EH (cell line): ENCODE measurements around the gene CDC42EP3.
A peak's percentile ranks its signal among the peaks of the same experiment; 100 is the strongest.

Experiments used
- DNase-seq: peaks from one replicate; pipeline ENCODE4 v3.0.0-alpha.2; 2015; ENCODE audit warnings: low read depth

Gene CDC42EP3

DNA sequence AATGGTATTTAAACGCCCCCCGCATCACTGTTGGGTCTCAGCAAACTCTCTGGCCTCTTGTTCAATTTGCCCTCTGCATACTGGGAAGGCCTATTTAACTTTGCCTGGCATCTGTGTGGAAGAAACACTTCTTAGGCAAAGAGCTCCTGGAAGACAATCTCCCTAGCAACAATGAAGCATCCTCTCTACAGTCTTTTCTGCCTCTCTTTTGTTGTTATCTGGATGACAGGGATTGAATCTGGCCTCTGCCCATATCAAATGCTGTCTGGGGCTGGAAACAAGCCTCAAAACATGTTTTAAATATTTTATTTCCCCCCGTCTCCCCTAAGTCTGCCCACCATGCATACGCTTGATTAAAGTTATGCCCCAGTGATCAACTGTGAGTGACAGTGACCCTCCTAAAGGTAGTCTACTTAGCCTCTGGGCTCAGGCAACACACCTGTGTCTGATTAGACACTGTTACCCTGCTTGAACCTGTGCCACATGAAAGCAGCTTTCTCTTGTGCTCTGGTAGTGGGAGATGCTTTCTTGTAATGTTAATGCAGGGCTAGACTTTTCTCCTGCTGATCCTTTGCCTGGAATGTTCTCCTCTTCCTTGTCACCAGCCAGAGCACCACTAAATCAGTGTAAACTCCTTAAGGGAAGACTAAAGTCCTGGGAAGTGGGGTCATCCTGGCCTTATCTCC lies 34.9 kb downstream of the CDC42EP3 start:
- no peak for DNase-seq

GRCh38 chr2:37635504-37636380 lies 35.7 kb downstream of the CDC42EP3 start:
- DNase-seq = peak; percentile 85

DNA sequence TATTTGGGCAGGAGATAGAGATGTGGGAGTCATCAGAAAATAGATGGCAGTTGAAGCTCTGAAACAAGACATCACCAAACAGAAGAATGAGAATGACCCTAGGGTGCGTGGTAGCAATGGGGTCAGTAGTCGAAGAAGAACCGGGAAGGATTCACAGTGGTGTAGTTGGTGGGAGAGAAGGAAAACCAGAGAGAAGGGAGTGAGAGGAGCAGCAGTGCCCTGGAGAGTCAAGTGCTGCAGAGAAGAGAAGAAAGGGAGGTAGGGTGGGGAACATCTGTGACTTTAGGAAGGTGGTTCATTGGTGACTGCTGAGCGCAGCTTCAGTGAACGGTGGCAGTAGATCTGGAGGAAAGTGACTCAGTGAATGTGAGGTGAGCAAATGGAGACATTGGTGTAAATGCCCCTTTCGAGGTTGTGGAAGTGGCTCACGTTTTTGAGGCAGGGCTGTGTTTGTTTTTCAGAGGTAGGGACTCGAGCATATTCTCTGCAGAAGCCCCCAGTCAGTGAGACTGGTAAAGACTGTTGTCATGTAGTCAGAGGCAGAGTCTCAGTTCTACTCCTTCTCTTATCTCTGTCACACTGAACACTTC lies 36.4 kb downstream of the CDC42EP3 start:
- no peak for DNase-seq

- DNase-seq = no peak
These were observed 37.6 kb downstream of the CDC42EP3 start for GRCh38 chr2:37633845-37634244.

GRCh38 chr2:37633234-37633633 lies 38.2 kb downstream of the CDC42EP3 start:
- no peak for DNase-seq

DNA sequence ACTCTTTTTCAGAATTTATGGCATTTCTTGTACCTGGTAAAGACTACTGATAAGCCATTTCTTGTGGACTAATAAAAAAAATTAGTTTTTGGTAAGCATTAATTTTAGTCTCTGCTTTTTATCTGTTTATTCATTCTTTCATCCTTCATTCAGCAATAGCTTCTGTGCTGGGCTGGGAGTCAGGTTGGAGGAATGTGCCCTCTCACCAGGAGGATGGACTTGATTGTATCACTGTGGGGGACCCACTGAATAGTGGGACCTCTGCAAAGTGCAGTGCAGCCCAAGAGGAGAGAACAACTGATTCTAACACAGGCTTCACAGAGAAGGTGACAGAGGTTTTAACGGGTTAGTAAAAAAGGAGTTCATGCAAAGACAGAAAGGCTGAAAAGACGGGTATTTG lies 39.1 kb downstream of the CDC42EP3 start:
- DNase-seq = peak; percentile 49

DNA sequence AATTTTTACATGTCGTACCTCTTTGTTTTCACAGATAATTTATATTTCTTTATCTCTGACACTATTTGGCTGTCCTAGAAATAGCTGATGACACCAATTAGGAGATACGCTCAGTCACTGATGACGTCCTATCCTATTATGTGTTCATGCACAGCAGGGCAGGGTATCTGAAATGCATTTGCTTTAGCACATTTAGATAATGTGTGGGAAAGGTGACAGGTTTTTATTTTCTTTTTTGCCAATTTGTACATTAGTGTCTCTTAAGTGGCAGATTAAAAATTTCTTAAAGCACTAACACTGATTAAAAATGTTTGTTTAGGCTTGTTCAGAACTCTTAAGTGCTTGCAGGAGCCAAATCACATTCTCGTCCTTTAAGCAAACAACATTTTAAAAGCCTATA lies 39.7 kb downstream of the CDC42EP3 start:
- no peak for DNase-seq

GRCh38 chr2:37631292-37631691 lies 40.1 kb downstream of the CDC42EP3 start:
- no peak for DNase-seq

DNA sequence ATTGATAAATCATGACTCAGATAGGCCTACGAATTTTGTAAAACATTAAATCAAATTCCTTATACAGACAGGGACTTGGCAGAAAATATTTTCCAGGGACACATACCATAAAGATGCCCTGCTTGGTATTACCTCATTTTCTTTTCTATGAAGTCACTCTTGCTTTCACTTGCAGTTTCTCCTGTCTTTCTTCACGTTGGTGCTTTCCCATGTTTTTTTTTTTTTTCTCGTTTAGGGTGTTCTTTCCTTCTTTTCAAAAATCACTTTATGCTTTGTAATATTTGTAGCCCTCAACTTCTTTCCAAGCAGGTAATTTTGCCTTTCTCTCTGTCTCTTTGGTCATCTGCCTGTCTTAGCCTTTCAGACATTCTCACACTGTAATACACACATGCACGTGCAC lies 40.7 kb downstream of the CDC42EP3 start:
- no peak for DNase-seq

DNA sequence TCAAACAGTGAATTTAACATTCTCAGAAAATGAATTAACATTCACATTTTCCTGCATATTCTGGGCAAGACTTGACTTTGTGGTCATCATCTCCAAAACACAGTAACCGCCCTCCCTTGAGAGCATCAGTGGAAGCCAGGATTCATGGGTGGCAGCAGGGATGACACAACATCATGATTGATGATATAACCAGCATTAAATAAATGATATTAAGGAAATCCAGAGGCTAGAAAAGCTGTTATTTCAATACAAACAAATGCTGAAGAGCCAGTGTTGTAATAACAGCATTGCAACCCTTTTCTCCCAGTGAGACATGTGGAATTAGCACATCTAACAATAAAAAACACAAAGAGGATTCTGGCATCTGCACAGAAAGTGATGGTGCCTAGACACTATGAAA lies 41.1 kb downstream of the CDC42EP3 start:
- DNase-seq = peak; percentile 36

DNA sequence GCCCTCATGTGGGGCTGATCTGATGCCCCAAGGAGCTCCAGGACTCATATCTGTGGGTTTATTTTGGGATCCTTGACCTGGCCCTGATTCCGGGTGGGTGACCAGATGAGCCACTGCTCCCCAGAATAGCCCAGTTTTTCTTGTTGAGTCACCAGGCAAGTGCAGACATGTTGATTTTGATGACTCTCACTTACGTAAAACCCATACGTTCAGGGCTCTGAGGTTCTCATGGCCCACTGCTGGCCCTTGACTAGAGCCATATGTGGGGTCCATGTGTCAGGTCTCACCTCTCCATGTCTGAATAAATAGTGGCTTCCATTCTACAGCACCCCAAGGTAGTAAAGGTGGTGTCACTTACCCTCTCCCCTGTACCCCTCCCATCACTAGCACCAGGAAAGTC lies 41.9 kb downstream of the CDC42EP3 start:
- DNase-seq = peak; percentile 75

DNA sequence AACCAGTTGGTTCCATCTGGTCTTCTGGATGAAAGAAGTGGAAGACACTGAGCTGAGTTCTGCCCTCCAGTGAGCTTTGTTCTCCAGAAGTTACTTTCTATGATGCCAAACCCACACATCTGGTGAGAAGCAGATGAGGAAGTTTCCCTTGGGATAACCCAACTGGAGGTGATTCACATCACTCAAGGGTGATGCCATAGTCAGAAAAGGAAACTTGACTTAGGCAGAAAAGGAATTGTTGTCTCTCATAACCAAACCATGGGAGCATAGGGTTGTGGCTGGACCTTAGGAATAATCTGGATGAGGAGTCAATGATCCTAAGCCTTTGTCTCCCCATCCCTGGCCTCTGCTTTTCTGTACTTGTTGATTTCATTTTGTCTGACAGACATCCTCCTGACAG lies 43.7 kb downstream of the CDC42EP3 start:
- DNase-seq = peak; percentile 58

DNA sequence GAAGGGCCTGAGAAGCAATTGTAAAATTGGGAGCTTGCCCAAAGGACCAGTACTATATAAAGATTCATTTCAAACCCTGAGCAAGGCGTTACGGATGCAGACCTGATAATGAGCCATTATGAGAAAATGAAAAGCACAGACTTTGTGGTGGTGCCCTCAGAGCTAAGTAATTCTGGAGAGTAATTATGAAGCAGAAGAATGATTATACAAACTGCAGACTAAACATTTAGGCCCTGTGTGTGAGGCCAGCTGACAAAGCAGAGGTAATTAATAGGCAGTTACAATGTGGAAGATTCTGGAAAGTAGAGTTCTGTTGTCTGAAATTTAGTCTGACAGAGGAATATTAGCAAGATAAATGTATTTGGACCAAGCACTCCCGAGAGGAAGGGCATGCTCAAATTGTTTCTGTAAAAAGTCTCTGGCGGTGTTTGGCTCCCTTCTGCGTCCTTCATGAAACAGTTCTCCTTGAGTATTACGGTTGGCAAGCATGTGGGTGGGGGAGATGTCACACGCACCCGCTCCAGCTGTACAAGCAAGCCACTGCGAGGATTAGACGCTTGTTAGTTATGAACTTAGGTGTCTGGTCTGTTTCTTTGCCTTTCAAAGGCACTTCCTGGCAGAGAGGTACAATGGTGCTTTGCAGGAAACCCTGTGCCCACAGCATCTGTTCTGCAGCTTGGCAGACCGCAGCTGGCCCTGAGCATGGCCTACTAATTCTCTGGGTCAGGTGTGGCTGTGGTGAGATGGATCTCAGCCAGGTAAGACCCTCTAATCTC lies 45.5 kb downstream of the CDC42EP3 start:
- DNase-seq = no peak

DNA sequence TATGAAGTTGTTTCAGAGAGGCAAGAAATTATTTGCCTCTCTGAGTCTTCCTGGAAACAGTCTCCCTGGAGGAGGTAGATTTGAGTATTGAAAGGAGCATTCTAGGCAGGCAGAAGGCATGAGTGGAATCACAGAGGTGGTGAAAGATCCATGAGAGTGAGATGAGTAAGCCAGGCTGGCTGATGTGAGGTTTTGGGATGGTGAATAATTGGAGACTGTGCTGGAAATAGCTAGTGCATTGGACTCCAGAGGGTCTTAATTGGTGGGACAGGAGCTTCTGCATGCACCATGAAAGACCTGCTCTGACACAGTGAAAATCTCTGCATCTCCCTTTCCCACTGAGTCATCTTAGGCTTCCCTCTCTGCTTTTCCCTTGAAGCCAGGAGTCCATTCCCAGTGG lies 46.3 kb downstream of the CDC42EP3 start:
- DNase-seq = peak; percentile 85

- DNase-seq = peak; percentile 83
These were observed 47.2 kb downstream of the CDC42EP3 start for GRCh38 chr2:37623971-37624900.

- no peak for DNase-seq
These were observed 48.0 kb downstream of the CDC42EP3 start for GRCh38 chr2:37623406-37623805.

DNA sequence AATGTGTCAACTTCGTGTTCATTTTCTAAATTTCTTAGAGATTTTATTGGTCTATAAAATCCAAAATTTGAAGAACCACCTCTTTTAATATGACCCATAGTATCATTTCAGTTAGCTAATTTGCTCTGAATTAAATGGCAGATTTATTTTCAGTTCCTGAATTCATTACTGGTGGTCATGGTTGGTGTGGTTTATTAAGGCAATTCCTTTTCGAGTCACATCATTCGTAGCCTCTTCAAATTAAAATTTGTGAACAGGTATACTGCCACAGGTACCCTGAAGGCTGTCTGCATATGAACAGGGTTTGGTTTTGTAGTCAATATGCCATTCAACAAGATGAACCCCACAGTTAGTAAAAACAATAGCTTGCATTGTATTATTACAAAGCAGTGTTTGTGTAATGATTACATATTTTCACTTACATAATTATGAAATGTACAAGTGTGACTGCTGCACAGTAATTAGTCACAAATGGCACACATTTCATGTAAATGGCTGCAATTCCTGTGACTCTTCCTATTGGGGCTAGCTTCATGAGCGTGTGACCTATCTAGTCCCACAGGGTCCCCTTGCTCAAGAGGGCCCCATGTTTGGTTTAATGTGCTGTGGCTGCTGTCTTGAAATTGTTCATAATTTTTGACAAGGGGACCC lies 48.9 kb downstream of the CDC42EP3 start:
- no peak for DNase-seq

DNA sequence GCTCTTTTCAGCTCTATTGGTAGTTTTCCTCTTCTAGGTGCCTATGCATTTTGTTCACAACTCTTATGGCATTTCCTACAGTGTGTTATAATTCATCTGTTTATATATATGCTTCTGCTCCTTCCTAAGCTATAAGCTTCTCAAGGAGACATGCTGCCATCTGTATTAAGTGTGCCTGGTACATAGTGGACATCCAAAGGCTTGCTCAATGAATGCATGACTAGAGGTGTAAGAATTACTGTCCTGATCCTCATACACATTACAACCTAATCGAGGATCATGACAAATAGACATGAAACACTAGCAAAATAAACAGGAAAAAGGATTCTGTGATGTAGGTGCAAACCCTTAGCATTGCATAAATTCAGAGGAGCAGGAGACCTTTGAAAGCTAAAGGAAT lies 50.2 kb downstream of the CDC42EP3 start:
- DNase-seq = no peak

DNA sequence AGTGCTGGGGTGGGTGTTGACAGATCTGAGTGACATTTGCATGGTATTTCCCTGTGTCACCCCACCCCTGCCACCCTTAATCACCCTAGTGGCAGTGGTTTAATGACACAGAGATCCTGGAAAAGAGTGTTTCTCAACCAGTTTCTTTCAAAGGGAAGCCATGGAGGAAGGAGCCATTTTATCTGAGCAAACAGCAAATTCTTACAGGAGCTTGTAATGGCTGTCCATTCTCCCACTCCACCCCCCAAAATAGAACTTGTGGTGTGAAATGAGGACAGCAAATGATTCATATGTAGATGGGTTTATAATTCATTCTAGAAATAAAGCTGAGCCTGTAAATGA lies 51.5 kb downstream of the CDC42EP3 start:
- DNase-seq = peak; percentile 57

DNA sequence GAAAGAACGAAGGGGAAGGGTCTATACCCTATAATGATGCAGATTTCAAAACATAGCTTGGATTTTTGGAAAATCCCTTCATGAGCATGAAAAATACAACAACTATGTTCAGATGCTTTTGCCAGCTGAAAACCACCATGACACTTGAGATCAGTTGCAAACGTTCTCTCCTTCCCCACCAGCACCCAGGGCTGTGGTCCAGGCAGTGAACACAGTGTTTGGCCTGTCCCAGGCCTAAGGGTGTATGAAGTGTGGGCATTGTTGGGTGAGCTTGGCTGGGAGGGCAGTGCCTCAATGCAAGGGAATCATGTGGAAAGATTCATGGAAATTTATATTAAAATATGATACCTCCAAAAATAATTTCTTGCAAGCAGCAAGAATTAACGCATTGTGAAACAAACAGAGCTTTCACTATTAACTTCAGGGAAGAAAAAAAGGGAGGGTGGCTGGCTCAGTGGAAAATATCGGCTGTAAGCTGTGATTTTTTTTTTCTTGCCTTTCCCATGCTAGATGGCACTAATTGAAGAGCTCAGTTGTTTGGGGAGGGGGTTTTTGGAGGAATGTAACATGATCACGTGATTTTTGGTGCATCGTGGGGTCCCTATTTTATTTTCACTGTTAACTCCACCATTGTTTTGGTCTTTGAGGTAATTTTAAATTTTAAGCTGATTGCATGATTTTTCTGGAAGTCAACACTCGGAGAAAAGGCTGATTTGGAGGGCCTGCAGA lies 52.0 kb downstream of the CDC42EP3 start:
- no peak for DNase-seq
